ENCODE results near the gene CAPN5.
"Not testable (repeated sequence)": the region's sequence is repeated elsewhere in the genome, so short reads cannot be mapped to it uniquely, and the experiment has no call there.

The CAPN5 gene

GRCh38 chr11:77059806-77060205 lies 7.0 kb upstream of the CAPN5 start:
- TF ChIP-seq CTCF (IDR thresholded peaks at IDR 0.05; ENCODE audit: control extremely low read depth, extremely low read depth, low read depth, missing control alignments) = no peak
- DNase-seq (ENCODE audit: extremely low spot score) = no peak
- ChIA-PET POLR2A (no interaction called here), CTCF (no interaction called here)

GRCh38 chr11:77060234-77060633 lies 6.5 kb upstream of the CAPN5 start:
- DNase-seq (ENCODE audit: extremely low spot score) = no peak
- POLR2A ChIA-PET = no interaction called here
- CTCF ChIA-PET = no interaction called here
- TF ChIP-seq CTCF (IDR thresholded peaks at IDR 0.05; ENCODE audit: control extremely low read depth, extremely low read depth, low read depth, missing control alignments) = no peak

- POLR2A ChIA-PET; DNase-seq (ENCODE audit: extremely low spot score); CTCF ChIA-PET: not testable (repeated sequence)
These were observed 5.5 kb upstream of the CAPN5 start for GRCh38 chr11:77061258-77061657.

- ChIA-PET CTCF (interaction anchor here (0.9 to 3.3 kb wide), 4 partner anchors 10 to 28 kb away, joined by 3 to 17 read pairs (median 5); no protein-coding TSS in a partner anchor), POLR2A (no interaction called here)
- no peak for TF ChIP-seq CTCF (IDR thresholded peaks at IDR 0.05; ENCODE audit: control extremely low read depth, extremely low read depth, low read depth, missing control alignments)
- DNase-seq (ENCODE audit: extremely low spot score) = no peak
These were observed 3.8 kb upstream of the CAPN5 start for GRCh38 chr11:77062924-77063323.

GRCh38 chr11:77063407-77063806 lies 3.4 kb upstream of the CAPN5 start:
- ChIA-PET POLR2A (no interaction called here), CTCF (interaction anchor here (0.9 to 3.3 kb wide), 4 partner anchors 10 to 27 kb away, joined by 3 to 17 read pairs (median 5); no protein-coding TSS in a partner anchor)
- no peak for DNase-seq (ENCODE audit: extremely low spot score)
- TF ChIP-seq CTCF (IDR thresholded peaks at IDR 0.05; ENCODE audit: control extremely low read depth, extremely low read depth, low read depth, missing control alignments) = no peak

- TF ChIP-seq CTCF (IDR thresholded peaks at IDR 0.05; ENCODE audit: control extremely low read depth, extremely low read depth, low read depth, missing control alignments) = no peak
- POLR2A ChIA-PET = no interaction called here
- CTCF ChIA-PET = interaction anchor here (1.3 to 3.3 kb wide), 3 partner anchors 9 to 27 kb away, joined by 5 to 17 read pairs (median 6); no protein-coding TSS in a partner anchor
- DNase-seq (ENCODE audit: extremely low spot score) = no peak
These were observed 2.9 kb upstream of the CAPN5 start for GRCh38 chr11:77063861-77064260.

GRCh38 chr11:77064648-77065217 lies 2.0 kb upstream of the CAPN5 start:
- ChIA-PET POLR2A (no interaction called here), CTCF (interaction anchor here (0.9 to 3.3 kb wide), 8 partner anchors 8 to 145 kb away, joined by 3 to 17 read pairs (median 8); no protein-coding TSS in a partner anchor)
- TF ChIP-seq CTCF (IDR thresholded peaks at IDR 0.05; ENCODE audit: control extremely low read depth, extremely low read depth, low read depth, missing control alignments) = no peak
- DNase-seq (ENCODE audit: extremely low spot score) = no peak

All from GM10248 (cell line).